Measurements from ENCODE around the gene FIG4. TPM values are rescaled to one million over a fixed set of nuclear protein-coding genes. Genes with fewer than 3 reads are reported as not detected.

Gene FIG4
- total and polyA plus RNA-seq, 2 of the 13 experiments (the other 11 are each of a cell fraction or from before 2014, with no cell fraction given), result 5.5 to 7.9 TPM

GRCh38 chr6:109690737-109691621, at the start of gene FIG4, which contains the start of gene AK9 (continued):
- TF ChIP-seq HINFP (CRISPR knock-in tag; IDR thresholded peaks at IDR 0.05; ENCODE audit: low read depth) (no peak; the same call in 1 of the 2 replicates), PCBP1 (IDR thresholded peaks at IDR 0.05; ENCODE audit: borderline replicate concordance, low read depth, low read length) (no peak), NFATC3 (CRISPR knock-in tag; IDR thresholded peaks at IDR 0.05) (no peak), ZSCAN22 (CRISPR knock-in tag; IDR thresholded peaks at IDR 0.05) (no peak), ZSCAN9 (CRISPR knock-in tag; IDR thresholded peaks at IDR 0.05; ENCODE audit: borderline replicate concordance) (0 out of 2 replicates have a peak, but pooled peaks have one; percentile 6), ZFP90 (CRISPR knock-in tag; IDR thresholded peaks at IDR 0.05; ENCODE audit: borderline replicate concordance) (no peak), SNAPC5 (CRISPR knock-in tag; IDR thresholded peaks at IDR 0.05; ENCODE audit: borderline replicate concordance) (no peak), ZNF619 (CRISPR knock-in tag; IDR thresholded peaks at IDR 0.05) (no peak), IKZF5 (CRISPR knock-in tag; IDR thresholded peaks at IDR 0.05) (peak; percentile 39; the same call in 1 of the 2 replicates), E2F2 (CRISPR knock-in tag; IDR thresholded peaks at IDR 0.05; ENCODE audit: borderline replicate concordance) (no peak), RFX5 (IDR thresholded peaks at IDR 0.05; ENCODE audit: low read depth, low read length) (no peak), AFF4 (CRISPR knock-in tag; IDR thresholded peaks at IDR 0.05) (no peak), SUZ12 (IDR thresholded peaks at IDR 0.05; ENCODE audit: low read depth, low read length) (no peak), KMT2A (CRISPR knock-in tag; IDR thresholded peaks at IDR 0.05) (no peak), SMAD1 (CRISPR knock-in tag; IDR thresholded peaks at IDR 0.05; ENCODE audit: borderline replicate concordance, low read depth) (peak; percentile 53; the same call in 1 of the 2 replicates), PTBP1 (IDR thresholded peaks at IDR 0.05; ENCODE audit: low read depth, low read length, poor library complexity, severe bottlenecking) (peak; percentile 43), MTA1 (CRISPR knock-in tag; IDR thresholded peaks at IDR 0.05; ENCODE audit: borderline replicate concordance) (peak; percentile 53; the same call in 1 of the 2 replicates), PREB (CRISPR knock-in tag; IDR thresholded peaks at IDR 0.05) (no peak), HIVEP1 (CRISPR knock-in tag; IDR thresholded peaks at IDR 0.05) (peak; percentile 64; the same call in 1 of the 2 replicates)

Measured in HepG2 (cell line).